Epithelial cell of esophagus (primary cell): ENCODE measurements around the gene UBE3C.
A peak's percentile ranks its signal among the peaks of the same experiment; 100 is the strongest.
"Not testable (repeated sequence)": the region's sequence is repeated elsewhere in the genome, so short reads cannot be mapped to it uniquely, and the experiment has no call there.

Experiments used
- DNase-seq: peaks from one replicate; pipeline ENCODE4 v3.0.0; 2010; ENCODE audit warnings: low read depth
- H3K4me3 ChIP-seq: 2 replicates; pipeline ENCODE4 v1.5.1; 2011; ENCODE audit warnings: mild to moderate bottlenecking, low read length, control low read depth
- TF ChIP-seq, protein P1 (sequence below): IDR thresholded peaks from 2 replicates; pipeline ENCODE4 v1.5.1; 2011; ENCODE audit warnings: low read depth, mild to moderate bottlenecking, low read length, control low read depth, inconsistent platforms; ENCODE audit not compliant: insufficient read depth; ENCODE audit errors: missing control alignments

The UBE3C gene

DNA sequence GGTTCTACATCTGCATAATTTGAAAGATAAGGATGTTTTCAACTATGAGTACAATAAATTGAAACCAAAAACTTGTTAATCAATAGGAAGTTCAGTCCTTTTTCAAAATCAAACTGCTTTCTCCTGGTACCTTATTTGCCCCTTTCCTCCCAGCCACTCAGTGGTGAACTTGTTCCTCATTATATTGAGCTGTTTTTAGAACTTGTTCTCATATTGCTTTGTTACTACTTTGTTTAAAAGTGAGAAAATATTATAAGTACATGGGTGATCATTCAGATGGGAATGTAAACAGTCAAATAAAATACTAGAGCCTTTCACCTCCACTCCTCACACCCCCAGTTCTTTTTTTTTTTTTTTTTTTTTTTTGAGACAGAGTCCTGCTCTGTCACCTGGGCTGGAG lies 17.2 kb downstream of the UBE3C start:
- no peak for DNase-seq
- TF ChIP-seq, protein P1, sequence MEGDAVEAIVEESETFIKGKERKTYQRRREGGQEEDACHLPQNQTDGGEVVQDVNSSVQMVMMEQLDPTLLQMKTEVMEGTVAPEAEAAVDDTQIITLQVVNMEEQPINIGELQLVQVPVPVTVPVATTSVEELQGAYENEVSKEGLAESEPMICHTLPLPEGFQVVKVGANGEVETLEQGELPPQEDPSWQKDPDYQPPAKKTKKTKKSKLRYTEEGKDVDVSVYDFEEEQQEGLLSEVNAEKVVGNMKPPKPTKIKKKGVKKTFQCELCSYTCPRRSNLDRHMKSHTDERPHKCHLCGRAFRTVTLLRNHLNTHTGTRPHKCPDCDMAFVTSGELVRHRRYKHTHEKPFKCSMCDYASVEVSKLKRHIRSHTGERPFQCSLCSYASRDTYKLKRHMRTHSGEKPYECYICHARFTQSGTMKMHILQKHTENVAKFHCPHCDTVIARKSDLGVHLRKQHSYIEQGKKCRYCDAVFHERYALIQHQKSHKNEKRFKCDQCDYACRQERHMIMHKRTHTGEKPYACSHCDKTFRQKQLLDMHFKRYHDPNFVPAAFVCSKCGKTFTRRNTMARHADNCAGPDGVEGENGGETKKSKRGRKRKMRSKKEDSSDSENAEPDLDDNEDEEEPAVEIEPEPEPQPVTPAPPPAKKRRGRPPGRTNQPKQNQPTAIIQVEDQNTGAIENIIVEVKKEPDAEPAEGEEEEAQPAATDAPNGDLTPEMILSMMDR, result no peak
- no peak overlapping the region for H3K4me3 ChIP-seq

DNA sequence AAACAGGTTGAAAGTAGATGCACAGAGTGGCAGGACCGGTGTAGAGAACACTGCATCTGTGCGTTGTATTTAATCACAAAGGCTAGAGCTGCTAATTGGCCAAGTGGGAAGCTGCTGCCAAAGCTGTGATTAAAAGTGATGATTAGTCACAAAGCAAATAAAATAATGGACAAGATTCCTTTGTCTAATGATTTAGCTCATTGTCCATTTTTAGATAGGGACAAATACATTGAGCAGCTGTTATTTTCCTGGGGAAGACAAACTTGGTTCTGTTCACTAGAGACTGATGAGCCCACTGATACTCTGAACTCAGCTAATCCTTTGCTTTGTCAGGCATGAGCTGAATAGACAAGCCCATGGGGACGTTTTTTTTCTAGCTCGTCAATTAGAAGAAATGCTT lies 19.7 kb downstream of the UBE3C start:
- TF ChIP-seq, protein P1, result no peak
- no peak overlapping the region for H3K4me3 ChIP-seq
- peak; percentile 60 for DNase-seq

DNA sequence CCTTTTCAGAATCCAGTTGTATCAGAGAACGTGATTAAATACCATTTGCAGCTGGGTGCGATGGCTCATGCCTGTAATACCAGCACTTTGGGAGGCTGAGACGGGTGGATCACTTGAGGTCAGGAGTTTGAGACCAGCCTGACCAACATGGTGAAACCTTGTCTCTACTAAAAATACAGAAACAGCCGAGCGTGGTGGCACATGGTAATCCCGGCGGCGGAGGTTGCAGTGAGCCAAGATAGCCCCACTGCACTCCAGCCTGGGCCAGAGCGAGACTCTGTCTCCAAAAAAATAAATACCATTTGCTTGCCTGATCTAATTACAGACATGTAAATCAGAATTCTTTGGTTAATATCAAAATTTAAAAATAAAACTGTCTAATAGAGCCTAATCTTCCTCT lies 20.8 kb downstream of the UBE3C start:
- not testable (repeated sequence) for DNase-seq, H3K4me3 ChIP-seq

DNA sequence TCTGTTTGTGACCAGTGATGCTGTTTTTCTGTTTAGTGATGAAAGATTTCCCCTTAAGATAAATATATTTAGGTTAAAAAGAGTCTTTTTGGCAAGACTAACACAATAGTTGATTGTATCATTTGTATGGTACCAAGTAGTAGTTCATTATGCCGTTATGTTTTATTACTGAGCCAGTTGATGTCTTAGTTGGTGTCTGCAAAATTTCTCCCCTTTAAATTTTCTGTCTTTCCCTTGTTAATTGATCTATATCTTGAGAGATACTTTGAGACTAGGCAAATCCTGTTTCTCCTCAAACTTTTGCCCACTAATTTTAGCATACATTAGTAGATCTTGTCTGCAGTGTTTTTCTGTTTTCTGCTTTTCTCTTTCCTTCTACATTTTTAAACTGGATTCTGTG lies 21.7 kb downstream of the UBE3C start:
- TF ChIP-seq, protein P1, result no peak
- H3K4me3 ChIP-seq, result no peak overlapping the region
- DNase-seq, result no peak

DNA sequence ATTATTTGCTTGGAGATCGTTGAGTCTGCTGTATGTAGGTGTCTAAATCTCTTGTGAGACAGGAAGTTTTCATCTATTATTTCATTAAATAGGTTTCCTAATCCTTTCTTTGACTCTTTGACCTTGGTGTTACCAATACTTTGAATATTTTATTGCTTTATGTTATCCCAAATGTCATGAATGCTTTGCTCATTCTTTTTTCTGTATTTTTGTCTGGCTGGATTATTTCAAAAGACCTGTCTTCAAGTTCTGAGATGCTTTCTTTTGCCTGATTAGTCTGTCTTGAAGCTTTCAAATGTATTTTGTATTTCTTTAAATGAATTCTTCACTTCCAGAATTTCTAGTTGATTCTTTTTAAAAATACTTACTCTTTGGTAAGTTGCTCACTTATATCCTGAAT lies 27.3 kb downstream of the UBE3C start:
- TF ChIP-seq, protein P1, result no peak
- H3K4me3 ChIP-seq, result no peak overlapping the region
- no peak for DNase-seq

DNA sequence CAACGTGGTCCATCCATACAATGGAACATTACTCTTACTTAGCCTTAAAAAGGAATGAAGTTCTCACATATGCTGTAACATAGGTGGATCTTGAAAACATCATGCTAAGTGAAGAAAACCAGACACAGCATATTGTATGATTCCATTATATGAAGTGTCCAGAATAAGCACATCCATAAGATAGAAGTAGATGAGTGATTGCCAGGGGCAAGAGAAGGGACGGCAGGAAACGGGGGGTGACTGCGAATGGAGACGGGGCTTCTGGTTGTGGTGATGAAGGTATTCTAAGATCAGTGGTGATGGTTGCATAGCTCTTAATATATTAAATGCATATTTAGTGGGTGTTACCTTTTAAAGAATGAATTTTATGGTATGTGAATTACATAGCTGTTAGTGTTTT lies 29.8 kb downstream of the UBE3C start:
- no peak for DNase-seq
- TF ChIP-seq, protein P1, result no peak

DNA sequence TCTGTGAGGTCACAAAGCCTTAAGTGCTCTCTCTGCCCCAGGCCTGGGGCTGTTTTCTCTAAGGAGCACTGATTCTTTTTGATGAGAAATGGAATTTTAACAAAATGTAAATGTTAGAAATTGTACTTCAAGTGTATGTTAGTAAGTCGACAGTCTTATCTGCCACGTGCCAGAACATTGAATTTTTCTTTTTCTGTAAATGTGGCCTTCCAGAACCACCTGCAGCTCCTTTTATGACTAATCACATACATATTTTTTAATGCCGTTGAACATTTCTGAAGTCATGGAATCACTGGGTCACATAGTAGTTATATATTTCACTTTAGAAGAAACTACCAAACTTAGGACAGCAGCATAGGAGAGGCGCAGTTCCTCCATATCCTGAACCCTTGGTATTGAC lies 38.0 kb downstream of the UBE3C start:
- no peak overlapping the region for H3K4me3 ChIP-seq
- TF ChIP-seq, protein P1, result no peak
- DNase-seq, result no peak

More for the DNA sequence above, 29.8 kb downstream of the UBE3C start:
- H3K4me3 ChIP-seq, result no peak overlapping the region
